Thyroid gland (tissue), 4 donors: ENCODE results near the gene LMO2. TPM values are rescaled to one million over a fixed set of nuclear protein-coding genes. Genes with fewer than 3 reads are reported as not detected.

ENCODE experiments used
- DNase-seq, 2 donors: peaks; one replicate each; pipeline ENCODE4 v3.0.0-alpha.2; 2019
- H3K27ac ChIP-seq, 3 donors: fragments of 200-600 bp; sonication (generic); 1 replicate in 2 of 3; 2 replicates in 1 of 3; pipeline ENCODE4 v1.5.1; 2016 to 2019; ENCODE audit warnings: mild to moderate bottlenecking in 1 of 3, moderate library complexity in 1 of 3
- H3K27me3 ChIP-seq: fragments of 200-600 bp; sonication (generic); one replicate; pipeline ENCODE4 v1.5.1; 2019
- H3K36me3 ChIP-seq, 2 donors: fragments of 200-600 bp; sonication (generic); one replicate each; pipeline ENCODE4 v1.5.1; 2016 to 2019
- H3K4me1 ChIP-seq, 2 donors: fragments of 200-600 bp; sonication (generic); one replicate each; pipeline ENCODE4 v1.5.1; 2017 to 2019
- H3K4me3 ChIP-seq, 3 donors: fragments of 200-600 bp; sonication (generic); replicated peaks in 1 of 3; 1 replicate in 2 of 3; 2 replicates in 1 of 3; pipeline ENCODE4 v1.5.1; 2016; ENCODE audit warnings: mild to moderate bottlenecking in 1 of 3
- H3K9me3 ChIP-seq: fragments of 200-600 bp; sonication (generic); one replicate; pipeline ENCODE4 v1.5.1; 2017
- POLR2A ChIP-seq, 2 donors: fragments of 450-650 bp; IDR thresholded peaks; one replicate each; pipeline ENCODE4 v1.6.1; 2017; ENCODE audit warnings: antibody characterized with exemption in 2 of 2, mild to moderate bottlenecking in 2 of 2, moderate library complexity in 1 of 2
- WGBS, 2 donors: methylation state at CpG; one replicate each; pipeline ENCODE4 v1.1.5; 2017; 5-methylcytosine and 5-hydroxymethylcytosine counted together
- intact Hi-C: fragments of 100-400 bp; cut with DNase I; formaldehyde crosslinking; loops from one replicate; pipeline ENCODE4 v1.15.1; 2023
- total RNA-seq, 4 donors: library from RNA; depleted of rRNA; stranded (reverse); fragments of >200 nt; gene quantifications; one replicate each; pipeline ENCODE4 v1.2.3, GENCODE V29; 2016
- TF ChIP-seq, protein P1 (sequence below), 6 experiments: fragments of 200-600 bp in 3 of 6; fragments of 450-650 bp in 3 of 6; sonication (generic) in 3 of 6; IDR thresholded peaks; one replicate each; pipeline ENCODE4 v1.5.1; 2016 to 2019; ENCODE audit warnings: antibody characterized with exemption in 6 of 6, mild to moderate bottlenecking in 2 of 6, inconsistent platforms in 1 of 6, moderate library complexity in 1 of 6

LMO2 gene
- total RNA-seq, 4 donors from 2014 or later = 20.7 to 51.5 (median 40.3) TPM

DNA sequence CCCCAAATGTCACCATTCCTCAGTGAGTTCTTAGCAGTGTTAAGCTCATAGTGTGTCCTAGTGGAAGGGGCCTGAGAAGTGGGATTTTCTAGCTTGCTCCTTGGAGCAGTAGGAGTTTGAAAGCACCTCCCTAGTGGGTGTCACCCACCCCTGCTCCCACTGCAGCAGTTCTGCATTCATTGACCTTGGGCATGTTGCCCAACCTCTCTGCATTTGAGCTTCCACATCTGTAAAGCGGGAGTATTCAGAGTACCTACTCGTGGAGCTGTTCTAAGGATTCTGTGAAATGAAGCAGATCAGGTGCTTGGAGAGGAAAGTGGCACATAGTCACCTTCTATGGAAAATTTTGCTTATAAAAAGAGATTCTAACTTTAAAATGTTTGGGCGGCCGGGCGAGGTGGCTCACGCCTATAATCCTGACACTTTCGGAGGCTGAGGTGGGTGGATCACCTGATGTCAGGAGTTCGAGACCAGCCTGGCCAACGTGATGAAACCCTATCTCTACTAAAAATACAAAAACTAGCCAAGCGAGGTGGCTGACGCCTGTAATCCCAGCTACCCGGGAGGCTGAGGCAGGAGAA, 16.9 kb downstream of the LMO2 start:
- no peaks in the 10 kb centered on the region for H3K9me3 ChIP-seq
- no peak for DNase-seq
- intact Hi-C loops = no loop called here
- TF ChIP-seq, protein P1, sequence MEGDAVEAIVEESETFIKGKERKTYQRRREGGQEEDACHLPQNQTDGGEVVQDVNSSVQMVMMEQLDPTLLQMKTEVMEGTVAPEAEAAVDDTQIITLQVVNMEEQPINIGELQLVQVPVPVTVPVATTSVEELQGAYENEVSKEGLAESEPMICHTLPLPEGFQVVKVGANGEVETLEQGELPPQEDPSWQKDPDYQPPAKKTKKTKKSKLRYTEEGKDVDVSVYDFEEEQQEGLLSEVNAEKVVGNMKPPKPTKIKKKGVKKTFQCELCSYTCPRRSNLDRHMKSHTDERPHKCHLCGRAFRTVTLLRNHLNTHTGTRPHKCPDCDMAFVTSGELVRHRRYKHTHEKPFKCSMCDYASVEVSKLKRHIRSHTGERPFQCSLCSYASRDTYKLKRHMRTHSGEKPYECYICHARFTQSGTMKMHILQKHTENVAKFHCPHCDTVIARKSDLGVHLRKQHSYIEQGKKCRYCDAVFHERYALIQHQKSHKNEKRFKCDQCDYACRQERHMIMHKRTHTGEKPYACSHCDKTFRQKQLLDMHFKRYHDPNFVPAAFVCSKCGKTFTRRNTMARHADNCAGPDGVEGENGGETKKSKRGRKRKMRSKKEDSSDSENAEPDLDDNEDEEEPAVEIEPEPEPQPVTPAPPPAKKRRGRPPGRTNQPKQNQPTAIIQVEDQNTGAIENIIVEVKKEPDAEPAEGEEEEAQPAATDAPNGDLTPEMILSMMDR (IDR thresholded peaks at IDR 0.05) = no peak
- no peak for TF ChIP-seq POLR2A (IDR thresholded peaks at IDR 0.05)
- H3K36me3 ChIP-seq = no peaks in the 10 kb centered on the region
- H3K4me3 ChIP-seq = no peak overlapping the region
- 53 to 54% methylated on average over 12 of the region's 12 CpGs for WGBS, 2 donors
- H3K27me3 ChIP-seq = no peaks in the 10 kb centered on the region
- H3K4me1 ChIP-seq = peaks cover 0 to 6% of the 10 kb centered on the region in 2 donors
- no peak overlapping the region for H3K27ac ChIP-seq

DNA sequence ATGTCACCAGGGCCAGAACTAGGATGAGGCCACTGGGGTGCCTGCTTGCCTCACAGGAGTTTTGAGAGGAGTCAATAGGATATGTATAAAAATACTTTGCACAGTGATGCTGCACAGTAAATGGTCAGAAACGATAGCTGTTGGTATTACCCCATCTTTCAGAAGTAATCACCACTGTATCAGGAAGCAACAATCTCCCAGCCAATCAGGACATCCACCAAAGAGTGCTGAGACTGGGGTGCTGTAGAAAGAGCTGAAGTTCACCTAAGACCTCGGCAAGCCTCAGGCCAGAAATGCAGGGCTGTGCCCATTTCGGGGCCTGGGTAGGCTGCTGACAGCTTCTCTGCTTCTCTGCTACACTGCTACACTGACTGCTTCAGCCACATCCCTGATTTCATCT, 17.4 kb downstream of the LMO2 start:
- no peaks in the 10 kb centered on the region for H3K9me3 ChIP-seq
- H3K4me3 ChIP-seq = no peak overlapping the region
- no peaks in the 10 kb centered on the region for H3K27me3 ChIP-seq
- 83 to 88% methylated on average over 3 of the region's 3 CpGs for WGBS, 2 donors
- no peak overlapping the region for H3K27ac ChIP-seq
- no peak for DNase-seq
- no peak for TF ChIP-seq POLR2A (IDR thresholded peaks at IDR 0.05)
- TF ChIP-seq, protein P1 (IDR thresholded peaks at IDR 0.05) = no peak
- intact Hi-C loops = no loop called here
- H3K36me3 ChIP-seq = no peaks in the 10 kb centered on the region
- peaks cover 0 to 6% of the 10 kb centered on the region in 2 donors for H3K4me1 ChIP-seq

DNA sequence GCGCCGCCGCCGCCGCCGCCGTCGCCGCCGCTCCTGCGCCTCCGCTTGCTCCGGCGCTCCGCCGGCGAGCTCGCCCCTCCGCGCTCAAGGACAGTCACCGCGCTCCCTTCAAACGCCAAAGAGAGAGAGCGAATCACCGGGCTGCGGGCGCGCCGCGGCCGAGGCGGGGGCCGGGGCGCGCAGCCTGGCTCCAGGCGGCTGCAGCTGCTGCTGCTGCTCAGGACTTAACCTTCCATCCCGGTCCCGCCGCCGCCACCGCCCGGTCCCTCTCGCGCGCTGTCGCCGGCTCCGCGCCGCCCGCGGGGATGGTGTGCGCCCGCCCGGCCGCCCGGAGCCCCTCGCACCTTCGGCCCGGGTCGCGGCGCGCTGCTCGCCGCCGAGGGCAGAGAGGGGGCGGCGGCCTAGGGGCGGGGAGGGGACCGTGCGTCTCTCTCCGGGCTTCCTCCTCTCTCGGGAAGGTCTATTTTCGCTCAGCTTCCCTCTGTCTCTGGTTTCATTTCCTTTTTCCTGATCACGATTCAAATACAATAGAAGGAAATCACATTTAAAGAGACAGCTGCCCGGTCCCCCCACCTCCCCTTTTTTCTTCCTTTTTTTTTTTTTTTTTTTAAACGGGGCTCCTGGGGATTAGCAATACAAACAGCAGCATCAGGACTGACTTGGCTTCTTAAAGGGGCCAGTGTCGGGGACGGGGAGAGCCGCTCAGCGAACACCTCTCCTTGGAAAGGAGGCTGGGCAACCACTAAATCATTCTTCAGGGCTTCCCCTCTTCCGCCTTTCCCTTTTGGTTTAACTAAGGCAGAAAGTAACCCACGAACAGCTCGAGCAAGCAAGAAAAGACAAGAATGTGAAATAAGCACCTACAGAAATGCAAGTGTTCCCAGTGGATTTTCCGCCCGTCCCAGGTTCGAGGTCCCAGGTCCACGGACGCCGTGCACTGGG, 22.1 kb downstream of the LMO2 start:
- WGBS, 2 donors = 1 to 2% methylated on average over 24 to 29 of the region's 91 CpGs
- H3K4me1 ChIP-seq = peaks cover 5 to 16% of the 10 kb centered on the region in 2 donors
- no peaks in the 10 kb centered on the region for H3K36me3 ChIP-seq
- H3K4me3 ChIP-seq = peak overlapping the region; percentile 15 to 54 (median 36)
- intact Hi-C loops = no loop called here
- H3K27me3 ChIP-seq = no peaks in the 10 kb centered on the region
- DNase-seq = peak in 1 of 2 donors; percentile 7
- peak overlapping the region; percentile 50 to 82 (median 82) for H3K27ac ChIP-seq
- TF ChIP-seq, protein P1 (IDR thresholded peaks at IDR 0.05) = no peak
- no peak for TF ChIP-seq POLR2A (IDR thresholded peaks at IDR 0.05)
- no peaks in the 10 kb centered on the region for H3K9me3 ChIP-seq

DNA sequence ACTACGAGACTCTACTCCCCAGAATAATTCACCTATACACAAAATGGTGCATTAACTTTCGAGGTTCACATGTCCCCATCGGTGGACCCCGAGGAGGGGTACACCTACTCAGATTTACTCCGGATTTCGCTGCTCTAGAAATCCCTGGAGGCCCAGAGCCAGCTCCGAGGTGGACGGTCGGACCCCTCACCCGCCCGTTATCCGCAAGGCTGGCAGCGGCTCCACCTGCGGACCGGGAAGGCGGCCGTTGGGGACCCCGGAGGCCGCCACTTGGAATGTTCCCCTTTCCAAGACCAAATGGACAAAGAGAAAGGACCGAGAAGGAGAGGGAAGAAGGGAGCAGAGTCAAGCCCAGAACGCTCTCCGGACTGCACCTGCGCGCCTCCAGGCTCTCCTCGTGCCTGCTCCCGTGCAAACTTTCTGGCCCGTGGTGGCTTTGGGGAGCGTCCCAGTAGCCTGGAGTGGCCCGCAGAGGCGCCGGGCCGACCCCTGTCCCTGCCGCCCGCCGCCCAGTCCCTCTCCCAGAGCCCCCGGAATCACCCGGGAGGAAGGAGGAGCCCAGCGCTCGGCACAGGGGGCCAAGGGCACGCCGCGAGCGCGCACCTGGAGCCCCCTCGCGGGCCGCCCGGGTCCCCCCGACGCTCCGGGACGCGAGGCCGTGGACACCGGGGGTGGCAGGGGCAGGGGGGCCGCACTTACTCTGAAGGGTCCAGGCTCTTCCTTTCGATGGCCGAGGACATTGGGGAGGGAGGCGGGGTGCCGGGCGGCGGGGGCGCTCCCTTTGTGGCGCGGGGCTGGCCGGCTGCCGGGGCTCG, 23.0 kb downstream of the LMO2 start:
- Histone ChIP-seq H3K27me3 (no peaks in the 10 kb centered on the region), H3K9me3 (no peaks in the 10 kb centered on the region), H3K4me3 (peak overlapping the region; percentile 15 to 54 (median 26)), H3K36me3 (no peaks in the 10 kb centered on the region), H3K4me1 (peaks cover 5 to 16% of the 10 kb centered on the region in 2 donors), H3K27ac (peak overlapping the region; percentile 73 to 82 (median 82))
- no peak for DNase-seq
- no peak for TF ChIP-seq POLR2A (IDR thresholded peaks at IDR 0.05)
- TF ChIP-seq, protein P1 (IDR thresholded peaks at IDR 0.05) = no peak
- 2 to 3% methylated on average over 20 to 34 of the region's 68 CpGs for WGBS, 2 donors
- intact Hi-C loops = no loop called here
